Lung (tissue), 12 donors: ENCODE data around the gene NFX1. TPM values are rescaled to one million over a fixed set of nuclear protein-coding genes. Genes with fewer than 3 reads are reported as not detected.

Experiments
- ATAC-seq: fragments of 200-7000 bp; cut with Tn5 transposase; one replicate; pipeline ENCODE4 v1.9.1; 2020; ENCODE audit warnings: moderate number of reproducible peaks; ENCODE audit not compliant: insufficient read depth, low FRiP score
- DNase-seq, 3 donors: peaks; one replicate each; pipeline ENCODE4 v3.0.0-alpha.2; 2013 to 2017
- H3K27ac ChIP-seq, 2 donors: one replicate each; pipeline ENCODE4 v1.5.1; 2013; ENCODE audit warnings: mild to moderate bottlenecking in 2 of 2, moderate library complexity in 2 of 2, control low read depth in 1 of 2, inconsistent platforms in 1 of 2, low read depth in 1 of 2, low read length in 1 of 2
- H3K27me3 ChIP-seq, 3 donors: one replicate each; pipeline ENCODE4 v1.5.1; 2013; ENCODE audit warnings: low read length in 2 of 3; ENCODE audit not compliant: control insufficient read depth in 3 of 3, insufficient read depth in 3 of 3
- H3K36me3 ChIP-seq, 4 donors: one replicate each; pipeline ENCODE4 v1.5.1; 2013; ENCODE audit warnings: low read length in 4 of 4, mild to moderate bottlenecking in 1 of 4, moderate library complexity in 1 of 4; ENCODE audit not compliant: control insufficient read depth in 4 of 4, insufficient read depth in 4 of 4
- H3K4me1 ChIP-seq, 5 donors: one replicate each; pipeline ENCODE4 v1.5.1; 2013; ENCODE audit warnings: low read length in 5 of 5, mild to moderate bottlenecking in 2 of 5, moderate library complexity in 1 of 5; ENCODE audit not compliant: control insufficient read depth in 5 of 5, insufficient read depth in 5 of 5
- H3K4me3 ChIP-seq: one replicate; pipeline ENCODE4 v1.5.1; 2013; ENCODE audit warnings: mild to moderate bottlenecking, control low read depth, moderate library complexity
- H3K9ac ChIP-seq, 2 donors: one replicate each; pipeline ENCODE4 v1.5.1; 2013; ENCODE audit warnings: low read length in 2 of 2, control low read depth in 1 of 2; ENCODE audit not compliant: insufficient read depth in 1 of 2
- H3K9me3 ChIP-seq, 4 donors: one replicate each; pipeline ENCODE4 v1.5.1; 2013; ENCODE audit warnings: low read length in 3 of 4, mild to moderate bottlenecking in 1 of 4, moderate library complexity in 1 of 4; ENCODE audit not compliant: control insufficient read depth in 4 of 4, insufficient read depth in 3 of 4
- WGBS, 2 donors: extraction: QIAGEN DNeasy Blood & Tissue Kit; methylation state at CpG; one replicate each; pipeline ENCODE4 v1.1.7; 2013; 5-methylcytosine and 5-hydroxymethylcytosine counted together
- polyA plus RNA-seq, 2 donors: library from polyadenylated mRNA; stranded (reverse); fragments of 200-250 nt; gene quantifications; one replicate each; pipeline ENCODE4 v1.2.1, GENCODE V29; 2013
- total RNA-seq, 2 donors: library from RNA; depleted of rRNA in 1 of 2; stranded (reverse); fragments of >200 nt in 1 of 2; gene quantifications; one replicate each; pipeline ENCODE4 v1.2.1, GENCODE V29; 2014 to 2021
- TF ChIP-seq, protein P1 (sequence below): IDR thresholded peaks from 2 replicates; pipeline ENCODE4 v1.5.1; 2012; ENCODE audit warnings: mild to moderate bottlenecking; ENCODE audit errors: control extremely low read depth, extremely low read depth
- donor health status: control.
- donor health status: control.
- donor health status: Bipolar disorder and iron deficiency.
- donor health status: healthy.
- donor health status: DM: yes; HTN: yes; CAD: no.

Gene NFX1
- total and polyA plus RNA-seq, 4 donors = 13.1 to 43.4 (median 26.3) TPM

DNA sequence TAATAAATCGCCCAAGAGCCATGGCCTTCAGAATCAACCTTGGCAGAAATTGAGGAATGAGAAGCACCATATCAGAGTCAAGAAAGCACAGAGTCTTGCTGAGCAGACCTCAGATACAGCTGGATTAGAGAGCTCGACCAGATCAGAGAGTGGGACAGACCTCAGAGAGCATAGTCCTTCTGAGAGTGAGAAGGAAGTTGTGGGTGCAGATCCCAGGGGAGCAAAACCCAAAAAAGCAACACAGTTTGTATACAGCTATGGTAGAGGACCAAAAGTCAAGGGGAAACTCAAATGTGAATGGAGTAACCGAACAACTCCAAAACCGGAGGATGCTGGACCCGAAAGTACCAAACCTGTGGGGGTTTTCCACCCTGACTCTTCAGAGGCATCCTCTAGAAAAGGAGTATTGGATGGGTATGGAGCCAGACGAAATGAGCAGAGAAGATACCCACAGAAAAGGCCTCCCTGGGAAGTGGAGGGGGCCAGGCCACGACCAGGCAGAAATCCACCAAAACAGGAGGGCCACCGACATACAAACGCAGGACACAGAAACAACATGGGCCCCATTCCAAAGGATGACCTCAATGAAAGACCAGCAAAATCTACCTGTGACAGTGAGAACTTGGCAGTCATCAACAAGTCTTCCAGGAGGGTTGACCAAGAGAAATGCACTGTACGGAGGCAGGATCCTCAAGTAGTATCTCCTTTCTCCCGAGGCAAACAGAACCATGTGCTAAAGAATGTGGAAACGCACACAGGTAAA lies 4.5 kb downstream of the NFX1 start:
- Histone ChIP-seq H3K9me3 (no peaks in the 10 kb centered on the region), H3K4me3 (no peak overlapping the region), H3K27ac (no peak overlapping the region), H3K9ac (no peak overlapping the region), H3K4me1 (peaks cover 5 to 29% (median 8%) of the 10 kb centered on the region in 5 donors), H3K27me3 (no peaks in the 10 kb centered on the region), H3K36me3 (peaks cover 7 to 33% (median 22%) of the 10 kb centered on the region in 4 donors)
- no peak for DNase-seq
- 93 to 95% methylated on average over 12 of the region's 12 CpGs for WGBS, 2 donors
- TF ChIP-seq, protein P1, sequence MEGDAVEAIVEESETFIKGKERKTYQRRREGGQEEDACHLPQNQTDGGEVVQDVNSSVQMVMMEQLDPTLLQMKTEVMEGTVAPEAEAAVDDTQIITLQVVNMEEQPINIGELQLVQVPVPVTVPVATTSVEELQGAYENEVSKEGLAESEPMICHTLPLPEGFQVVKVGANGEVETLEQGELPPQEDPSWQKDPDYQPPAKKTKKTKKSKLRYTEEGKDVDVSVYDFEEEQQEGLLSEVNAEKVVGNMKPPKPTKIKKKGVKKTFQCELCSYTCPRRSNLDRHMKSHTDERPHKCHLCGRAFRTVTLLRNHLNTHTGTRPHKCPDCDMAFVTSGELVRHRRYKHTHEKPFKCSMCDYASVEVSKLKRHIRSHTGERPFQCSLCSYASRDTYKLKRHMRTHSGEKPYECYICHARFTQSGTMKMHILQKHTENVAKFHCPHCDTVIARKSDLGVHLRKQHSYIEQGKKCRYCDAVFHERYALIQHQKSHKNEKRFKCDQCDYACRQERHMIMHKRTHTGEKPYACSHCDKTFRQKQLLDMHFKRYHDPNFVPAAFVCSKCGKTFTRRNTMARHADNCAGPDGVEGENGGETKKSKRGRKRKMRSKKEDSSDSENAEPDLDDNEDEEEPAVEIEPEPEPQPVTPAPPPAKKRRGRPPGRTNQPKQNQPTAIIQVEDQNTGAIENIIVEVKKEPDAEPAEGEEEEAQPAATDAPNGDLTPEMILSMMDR = no peak
- ATAC-seq = no peak

DNA sequence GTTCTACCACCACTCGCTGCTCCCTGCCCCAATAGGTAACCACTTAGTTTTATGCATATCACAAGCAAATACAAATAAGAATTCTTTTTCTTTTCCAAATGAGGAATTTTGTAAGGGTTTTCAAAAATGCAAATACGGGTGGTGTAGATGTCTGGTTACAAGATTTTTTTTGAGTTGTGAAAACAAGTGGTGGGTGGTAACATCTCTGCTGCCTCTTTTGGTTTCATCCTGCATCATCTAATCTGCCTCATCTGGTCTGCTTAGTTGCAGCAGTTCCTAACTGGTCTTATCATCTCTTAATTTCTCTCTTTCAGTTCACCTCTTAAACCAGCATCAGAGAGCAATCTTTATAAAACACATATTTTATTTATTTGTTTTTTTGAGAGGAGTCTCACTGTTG lies 5.3 kb downstream of the NFX1 start:
- Histone ChIP-seq H3K4me1 (peaks cover 5 to 31% (median 8%) of the 10 kb centered on the region in 5 donors), H3K27me3 (no peaks in the 10 kb centered on the region), H3K9ac (no peak overlapping the region), H3K27ac (no peak overlapping the region), H3K4me3 (no peak overlapping the region), H3K9me3 (no peaks in the 10 kb centered on the region), H3K36me3 (peaks cover 7 to 35% (median 22%) of the 10 kb centered on the region in 4 donors)
- ATAC-seq (no peak), DNase-seq (no peak)
- WGBS, 2 donors = 85 to 93% methylated on average over 2 of the region's 2 CpGs
- TF ChIP-seq, protein P1 = no peak

DNA sequence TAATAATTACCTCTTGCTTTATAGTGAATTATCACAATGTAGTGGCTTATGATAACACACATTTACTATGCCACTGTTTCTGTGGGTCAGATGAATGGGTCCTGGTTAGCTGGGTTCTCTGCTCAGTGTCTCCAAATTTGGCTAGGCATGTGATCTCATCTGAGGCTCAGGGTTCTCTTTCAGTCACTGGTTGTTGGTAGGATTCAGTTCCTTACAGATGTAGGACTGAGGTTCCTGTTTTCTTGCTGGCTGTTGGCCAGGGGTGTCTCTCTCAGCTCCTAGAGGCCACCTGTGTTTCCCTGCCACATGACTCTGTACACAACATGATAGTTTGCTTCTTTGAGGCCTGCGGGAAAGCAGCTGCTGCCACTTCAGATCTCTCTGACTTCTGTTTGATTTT lies 7.1 kb downstream of the NFX1 start:
- ATAC-seq = peak; percentile 23
- TF ChIP-seq, protein P1 = no peak
- H3K27ac ChIP-seq = no peak overlapping the region
- peak; percentile 11 to 29 (median 20) for DNase-seq
- WGBS, 2 donors = 28 to 36% methylated on average over 1 of the region's 1 CpG
- H3K36me3 ChIP-seq = peaks cover 17 to 38% (median 22%) of the 10 kb centered on the region in 4 donors
- peaks cover 0 to 24% (median 6%) of the 10 kb centered on the region in 5 donors for H3K4me1 ChIP-seq
- H3K27me3 ChIP-seq = no peaks in the 10 kb centered on the region
- no peak overlapping the region for H3K4me3 ChIP-seq
- H3K9ac ChIP-seq = no peak overlapping the region
- H3K9me3 ChIP-seq = no peaks in the 10 kb centered on the region
